Smooth muscle cell of the brain vasculature (primary cell): ENCODE results near the gene MGP.

Experiments
- DNase-seq: peaks from one replicate; pipeline ENCODE4 v3.0.0-alpha.2; 2012; ENCODE audit warnings: low read depth, low spot score

Gene MGP

GRCh38 chr12:14885718-14886221 is at the start of gene MGP:
Gene MGP, minus strand, starts transcription at chr12:14885854. Its CDS starts 63 bp downstream, at chr12:14885791.
- DNase-seq: no peak

DNA sequence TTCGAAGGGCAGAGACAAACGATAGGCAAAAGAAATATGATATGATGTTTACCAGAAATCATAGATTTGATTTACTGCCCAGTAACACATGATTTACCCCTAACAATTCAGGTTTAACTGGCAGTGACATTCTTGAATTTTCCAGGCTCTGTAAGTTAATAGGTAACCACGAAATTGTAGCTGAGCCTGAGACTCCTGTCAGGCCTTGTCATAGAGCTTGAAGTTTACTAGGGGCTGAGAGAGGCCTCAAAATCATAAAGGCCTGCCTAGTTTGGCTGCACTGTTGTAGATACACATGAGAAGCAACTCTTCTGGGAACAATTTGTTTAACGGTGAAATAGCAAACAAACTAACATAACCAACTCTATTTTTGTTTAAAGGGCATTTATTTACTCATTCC is 49.4 kb upstream of the MGP start:
- DNase-seq: no peak

DNA sequence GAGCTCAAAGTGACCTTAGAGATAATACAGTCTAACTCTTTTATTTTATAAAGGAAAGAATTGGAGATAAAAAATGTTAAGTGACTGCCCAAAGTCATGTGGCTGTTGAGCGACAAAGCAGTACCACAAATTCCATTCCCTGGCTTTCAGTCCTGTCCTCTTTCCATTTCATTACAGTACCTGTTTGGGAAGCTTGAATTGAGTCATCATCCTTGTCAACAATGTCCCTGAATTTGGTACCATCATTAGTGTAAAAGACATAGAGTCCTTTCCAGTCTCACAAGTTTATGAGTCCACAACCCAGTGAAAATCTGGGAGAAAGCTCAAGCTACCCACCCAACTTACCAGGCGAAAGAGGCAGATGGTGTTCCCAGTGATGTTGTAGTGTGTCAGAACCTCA is 48.9 kb upstream of the MGP start:
- no peak for DNase-seq

DNA sequence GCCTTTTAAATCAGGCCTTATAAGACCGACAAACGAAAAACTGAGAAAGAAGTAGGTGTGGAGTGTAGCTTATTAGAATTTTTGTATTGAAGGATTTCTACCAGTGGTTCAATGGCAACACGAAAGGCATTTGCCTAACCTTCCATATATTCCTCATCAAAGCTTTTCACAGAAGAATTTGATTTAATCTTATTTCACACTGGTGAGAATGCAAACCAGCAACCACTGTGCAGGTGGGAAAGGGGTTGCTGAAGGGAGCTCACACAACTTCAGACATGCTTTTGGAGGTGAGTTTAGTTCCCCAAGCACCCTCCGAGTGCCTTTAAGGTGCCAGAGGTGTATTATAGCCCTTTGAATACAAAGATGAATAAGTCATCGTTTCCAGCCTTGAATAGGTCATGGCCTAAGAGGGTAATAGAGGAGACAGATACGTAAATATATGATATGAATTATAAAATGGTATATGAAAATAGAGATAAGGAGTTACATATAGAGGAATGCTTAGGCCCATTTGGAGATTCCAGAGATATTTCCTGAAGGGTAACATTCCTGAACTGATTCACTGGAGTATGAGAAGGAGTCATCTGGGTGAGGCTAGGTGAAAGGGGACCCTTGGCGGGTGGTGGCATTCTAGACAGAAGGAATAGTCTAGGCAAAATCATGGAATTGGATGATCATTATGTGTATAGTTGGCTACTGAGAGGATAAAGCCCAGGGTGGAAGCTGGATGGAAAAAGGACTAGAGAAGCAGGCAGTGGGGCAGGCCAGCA is 46.3 kb upstream of the MGP start:
- DNase-seq: no peak

- DNase-seq: no peak
These were observed 45.7 kb upstream of the MGP start for GRCh38 chr12:14931359-14931758.

DNA sequence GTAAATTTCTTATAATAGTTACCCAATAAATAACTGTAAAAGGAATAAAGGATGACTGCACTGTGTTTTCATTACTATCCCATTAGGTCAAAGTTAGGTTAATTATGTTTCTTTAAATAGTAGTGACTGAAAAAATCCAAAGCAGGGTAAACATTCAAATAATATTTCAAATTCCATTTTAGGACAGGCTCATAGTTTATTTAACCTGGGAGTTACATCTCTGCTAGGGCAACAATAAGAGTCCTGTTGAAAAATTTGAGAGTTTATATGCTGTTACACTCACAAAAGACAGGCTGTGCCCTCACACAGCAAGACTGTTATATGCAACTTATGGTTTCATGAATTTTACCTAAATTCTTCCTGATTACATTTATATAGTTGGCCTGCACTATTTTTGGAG is 44.6 kb upstream of the MGP start:
- no peak for DNase-seq

GRCh38 chr12:14928931-14929330 is 43.3 kb upstream of the MGP start:
- DNase-seq: no peak

GRCh38 chr12:14927267-14927666 is 41.6 kb upstream of the MGP start:
- DNase-seq: no peak

DNA sequence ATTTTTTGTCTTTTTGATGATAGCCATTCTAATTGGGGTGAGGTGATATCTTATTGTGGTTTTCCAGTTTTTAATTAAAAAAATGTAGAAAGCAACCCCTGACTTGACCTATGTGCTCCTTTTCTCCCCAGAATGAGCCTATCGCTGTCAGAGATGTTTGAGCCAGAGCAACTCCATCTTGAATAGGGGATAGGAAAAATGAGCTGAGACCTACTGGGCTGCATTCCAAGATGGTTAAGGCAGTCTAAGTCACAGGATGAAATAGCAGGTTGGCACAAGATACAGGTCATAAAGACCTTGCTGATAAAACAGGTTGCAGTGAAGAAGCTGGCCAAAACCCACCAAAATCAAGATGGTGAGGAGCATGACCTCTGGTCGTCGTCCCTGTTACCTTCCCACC is 38.9 kb upstream of the MGP start:
- no peak for DNase-seq

DNA sequence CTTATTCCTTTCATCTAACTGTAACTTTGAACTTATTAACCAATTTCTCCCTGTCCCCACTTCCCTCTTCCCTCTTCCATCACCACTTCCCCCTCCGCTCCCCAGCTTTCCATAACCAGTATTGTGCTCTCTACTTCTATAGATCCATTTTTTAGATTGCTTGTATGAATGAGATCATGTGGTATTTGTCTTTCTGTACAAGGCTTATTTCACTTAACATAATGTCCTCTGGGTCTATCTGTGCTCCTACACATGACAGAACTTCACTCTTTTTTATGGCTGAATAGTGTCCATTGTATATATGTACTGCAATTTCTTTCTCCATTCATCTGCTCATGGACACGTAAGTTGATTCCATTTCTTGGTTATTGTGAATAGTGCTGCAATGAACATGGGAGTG is 38.3 kb upstream of the MGP start:
- no peak for DNase-seq

DNA sequence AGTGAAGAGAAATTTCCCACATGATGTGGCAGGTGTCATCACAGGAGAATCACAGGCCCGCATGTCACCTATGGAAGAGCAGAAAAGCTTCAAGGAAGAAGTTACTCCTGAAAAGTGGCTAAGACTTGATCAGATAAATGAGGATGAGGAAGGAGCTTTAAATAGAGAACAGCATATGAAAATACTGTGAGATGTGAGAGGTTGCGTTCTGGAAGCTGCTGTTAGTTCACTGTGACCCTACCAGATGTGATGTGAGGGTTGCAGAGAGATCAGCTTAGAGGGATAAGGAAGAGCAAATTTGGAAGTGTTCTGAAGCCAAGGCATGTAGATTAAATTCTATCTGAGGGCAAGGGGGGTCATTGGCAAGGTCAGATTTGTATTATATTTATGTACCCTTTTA is 35.6 kb upstream of the MGP start:
- DNase-seq: no peak

- DNase-seq: no peak
These were observed 34.9 kb upstream of the MGP start for GRCh38 chr12:14920475-14921126.

DNA sequence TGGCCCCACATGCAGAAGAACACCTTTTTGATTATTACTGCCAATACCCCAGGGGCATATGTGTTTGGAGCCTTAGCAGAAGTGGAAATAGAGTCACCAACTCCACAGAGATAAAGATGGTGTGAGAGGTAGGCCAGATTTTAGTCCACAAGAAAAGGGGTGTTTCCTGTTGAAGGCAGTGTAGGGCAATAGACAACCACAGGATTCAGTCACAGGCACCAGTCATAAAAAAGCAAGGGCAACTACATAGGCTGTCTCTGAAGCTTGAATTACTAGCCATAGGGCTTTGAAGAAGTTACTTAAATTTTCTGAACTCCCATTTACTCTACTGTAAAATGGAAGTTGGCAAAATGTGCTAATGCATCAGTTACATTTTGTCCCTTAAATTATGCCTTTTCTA is 33.8 kb upstream of the MGP start:
- DNase-seq: no peak

DNA sequence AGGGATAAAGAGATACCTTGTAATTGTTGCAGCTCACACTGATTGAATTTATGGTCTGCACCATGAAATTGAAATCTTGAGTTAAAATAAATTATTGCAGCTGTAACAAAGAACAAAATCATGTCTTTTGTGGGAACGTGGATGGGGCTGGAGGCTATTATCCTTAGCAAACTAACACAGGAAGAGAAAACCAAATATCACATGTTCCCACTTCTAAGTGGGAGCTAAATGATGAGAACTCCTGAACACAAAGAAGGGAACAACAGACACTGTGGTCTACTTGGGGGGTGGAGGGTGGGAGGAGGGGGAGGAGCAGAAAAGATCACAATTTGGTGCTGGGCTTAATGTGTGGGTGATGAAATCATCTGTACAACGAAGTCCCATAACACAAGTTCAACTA is 30.1 kb upstream of the MGP start:
- DNase-seq: no peak

GRCh38 chr12:14913381-14913781 is 27.7 kb upstream of the MGP start:
- DNase-seq: no peak

DNA sequence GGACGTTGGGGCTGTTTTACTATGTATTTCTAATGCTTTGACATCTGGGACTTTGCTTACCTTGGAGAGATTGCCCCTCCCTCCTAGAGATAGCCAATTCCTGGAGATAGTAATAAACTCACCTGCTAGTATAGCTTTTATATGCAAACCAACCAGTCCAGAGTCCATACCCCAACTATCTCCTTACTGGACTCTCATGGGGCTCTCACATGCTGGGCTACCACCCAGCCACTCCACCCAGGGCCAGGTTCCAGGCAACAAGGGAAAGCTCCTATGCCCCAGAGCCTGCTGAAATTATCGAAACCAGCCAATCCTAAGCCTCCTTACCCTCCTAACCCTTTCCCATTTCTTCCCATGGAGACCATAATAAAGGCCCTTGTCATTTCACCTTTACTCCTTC is 25.5 kb upstream of the MGP start:
- no peak for DNase-seq

DNA sequence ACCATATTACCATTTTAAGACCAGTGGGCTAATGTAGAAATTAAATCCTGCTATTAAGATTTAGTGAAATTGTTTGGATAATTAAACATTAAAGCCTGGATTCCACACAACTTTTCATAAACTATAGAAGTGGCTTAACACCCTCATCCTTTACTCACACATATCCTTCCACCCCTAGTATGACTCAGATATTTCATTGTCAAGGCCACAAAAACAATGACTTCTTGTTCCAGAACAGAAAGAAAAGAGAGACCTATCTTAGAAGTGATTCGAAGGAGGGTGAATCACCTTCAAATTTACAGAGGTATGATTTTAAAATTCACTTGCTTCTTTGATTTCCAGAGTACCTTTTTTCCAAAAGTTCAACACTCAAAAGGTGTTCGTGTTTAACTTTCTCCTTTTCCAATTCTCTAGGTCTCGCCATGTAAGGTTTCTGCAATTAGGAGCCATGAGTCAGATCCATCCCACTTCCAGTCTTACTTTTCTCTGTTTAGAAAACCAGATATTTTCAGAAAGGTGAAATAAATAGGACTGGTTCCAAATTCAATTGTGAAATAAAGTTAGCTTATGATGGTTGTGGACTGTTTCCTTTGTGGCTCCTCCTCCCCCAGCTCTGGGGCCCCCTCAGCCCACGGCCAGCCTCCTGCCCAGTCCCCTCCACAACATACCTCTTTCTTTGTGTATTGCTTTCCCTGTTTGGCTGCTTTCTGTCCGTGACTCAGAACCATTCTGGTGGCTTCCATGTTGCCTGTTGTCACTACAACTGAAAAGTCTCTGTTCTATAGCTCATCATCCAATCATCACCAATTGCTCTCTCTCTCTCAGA is 24.6 kb upstream of the MGP start:
- DNase-seq: no peak

- DNase-seq: no peak
These were observed 22.3 kb upstream of the MGP start for GRCh38 chr12:14907953-14908352.

DNA sequence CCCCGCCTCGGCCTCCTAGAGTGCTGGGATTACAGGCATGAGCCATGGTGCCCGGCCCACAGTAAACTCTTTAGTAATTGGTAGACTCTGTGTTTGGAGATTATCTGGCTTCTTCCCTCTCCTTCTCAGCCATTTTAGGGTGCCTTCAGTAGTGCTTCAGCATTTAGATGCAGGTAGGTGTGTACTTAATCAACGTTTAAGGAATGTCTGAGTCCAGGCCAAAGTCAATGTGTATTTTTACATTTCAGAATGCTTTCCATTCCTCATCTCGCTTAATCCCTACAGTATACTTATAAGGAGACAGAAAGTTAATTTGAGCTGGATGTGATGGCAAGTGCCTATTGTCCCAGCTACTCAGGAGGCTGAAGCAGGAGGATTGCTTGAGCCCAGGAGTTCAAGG is 20.5 kb upstream of the MGP start:
- DNase-seq: no peak

GRCh38 chr12:14905269-14906004 is 19.8 kb upstream of the MGP start:
- no peak for DNase-seq

DNA sequence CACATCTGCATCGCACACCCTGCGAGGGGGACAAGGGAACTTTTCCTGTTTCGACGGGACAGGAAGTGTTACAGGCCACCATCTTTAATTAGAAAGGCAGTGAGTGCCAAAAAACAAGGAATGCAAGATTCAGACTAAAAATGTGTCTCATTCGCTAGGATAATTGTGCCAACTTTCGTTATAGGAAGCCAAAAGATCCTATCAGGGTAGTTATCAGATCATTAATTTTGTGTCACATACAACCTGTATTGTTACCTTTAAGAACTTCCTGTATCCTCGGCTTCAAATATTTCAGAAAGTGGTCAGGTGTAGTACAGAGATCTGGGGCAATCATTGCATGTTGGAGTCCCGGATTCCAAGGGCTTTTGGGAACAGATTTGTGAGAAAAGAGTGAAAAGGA is 19.2 kb upstream of the MGP start:
- DNase-seq: no peak
